H9 (cell line): ENCODE results near the gene PTF1A. TPM values are rescaled to one million over a fixed set of nuclear protein-coding genes. Genes with fewer than 3 reads are reported as not detected.
A peak's percentile ranks its signal among the peaks of the same experiment; 100 is the strongest.

Source experiments
- DNase-seq: peaks from one replicate; pipeline ENCODE4 v3.0.0-alpha.2; 2017
- H2AFZ ChIP-seq: one replicate; pipeline ENCODE4 v1.6.1; 2013; ENCODE audit warnings: mild to moderate bottlenecking, low read length, control low read depth, moderate library complexity
- H2AK5ac ChIP-seq: 2 replicates; pipeline ENCODE4 v1.6.1; 2013; ENCODE audit warnings: low read length, control low read depth, mixed read lengths; ENCODE audit not compliant: insufficient read length
- H2BK120ac ChIP-seq: one replicate; pipeline ENCODE4 v1.6.1; 2013; ENCODE audit warnings: low read depth, mild to moderate bottlenecking, low read length, control low read depth, inconsistent platforms; ENCODE audit not compliant: poor library complexity, severe bottlenecking
- H2BK12ac ChIP-seq: 2 replicates; pipeline ENCODE4 v1.6.1; 2013; ENCODE audit warnings: low read length, control low read depth, mixed read lengths, low read depth; ENCODE audit not compliant: insufficient read length
- H2BK15ac ChIP-seq: 2 replicates; pipeline ENCODE4 v1.6.1; 2013; ENCODE audit warnings: low read depth, low read length, control low read depth
- H2BK20ac ChIP-seq: one replicate; pipeline ENCODE4 v1.6.1; 2013; ENCODE audit warnings: low read depth, mild to moderate bottlenecking, low read length, control low read depth, inconsistent platforms; ENCODE audit not compliant: poor library complexity, severe bottlenecking
- H2BK5ac ChIP-seq: 2 replicates; pipeline ENCODE4 v1.6.1; 2013; ENCODE audit warnings: low read length, control low read depth, mixed read lengths; ENCODE audit not compliant: insufficient read length
- H3K14ac ChIP-seq: 2 replicates; pipeline ENCODE4 v1.6.1; 2013; ENCODE audit warnings: low read length, control low read depth; ENCODE audit not compliant: insufficient read depth
- H3K18ac ChIP-seq: 2 replicates; pipeline ENCODE4 v1.6.1; 2013; ENCODE audit warnings: low read depth, mild to moderate bottlenecking, mixed read lengths, low read length, control low read depth; ENCODE audit not compliant: insufficient read length
- H3K23ac ChIP-seq: 2 replicates; pipeline ENCODE4 v1.6.1; 2013; ENCODE audit warnings: low read length, control low read depth, mixed read lengths, low read depth; ENCODE audit not compliant: insufficient read length
- H3K23me2 ChIP-seq: 2 replicates; pipeline ENCODE4 v1.6.1; 2013; ENCODE audit warnings: low read depth, mild to moderate bottlenecking, mixed read lengths, low read length, control low read depth; ENCODE audit not compliant: insufficient read length, poor library complexity, severe bottlenecking
- H3K27ac ChIP-seq: 2 replicates; pipeline ENCODE4 v1.5.1; 2013; ENCODE audit warnings: low read length, control low read depth, mixed read lengths, low read depth; ENCODE audit not compliant: insufficient read length
- H3K27me3 ChIP-seq: 2 replicates; pipeline ENCODE4 v1.6.1; 2013; ENCODE audit warnings: low read length, control low read depth, inconsistent platforms; ENCODE audit not compliant: insufficient read depth
- H3K4ac ChIP-seq: 2 replicates; pipeline ENCODE4 v1.6.1; 2013; ENCODE audit warnings: low read depth, mild to moderate bottlenecking, control low read depth, inconsistent platforms, low read length, moderate library complexity
- H3K4me1 ChIP-seq: 2 replicates; pipeline ENCODE4 v1.6.1; 2013; ENCODE audit warnings: low read length, control low read depth, inconsistent platforms; ENCODE audit not compliant: insufficient read depth
- H3K4me2 ChIP-seq: 2 replicates; pipeline ENCODE4 v1.6.1; 2013; ENCODE audit warnings: low read length, control low read depth, mixed read lengths; ENCODE audit not compliant: insufficient read length, insufficient read depth
- H3K56ac ChIP-seq: 2 replicates; pipeline ENCODE4 v1.6.1; 2013; ENCODE audit warnings: low read depth, mild to moderate bottlenecking, mixed read lengths, low read length, control low read depth; ENCODE audit not compliant: insufficient read length
- H3K79me1 ChIP-seq: 2 replicates; pipeline ENCODE4 v1.6.1; 2013; ENCODE audit warnings: low read depth, mild to moderate bottlenecking, moderate library complexity, low read length, control low read depth, inconsistent platforms; ENCODE audit not compliant: insufficient read depth, poor library complexity, severe bottlenecking
- H3K79me2 ChIP-seq: 2 replicates; pipeline ENCODE4 v1.6.1; 2013; ENCODE audit warnings: low read length, control low read depth, inconsistent platforms; ENCODE audit not compliant: insufficient read depth
- H3K9ac ChIP-seq: 2 replicates; pipeline ENCODE4 v1.6.1; 2013; ENCODE audit warnings: low read length, control low read depth, mixed read lengths; ENCODE audit not compliant: insufficient read length; ENCODE audit errors: extremely low read depth
- H3K9me3 ChIP-seq: one replicate; pipeline ENCODE4 v1.6.1; 2013; ENCODE audit warnings: low read depth, low read length, inconsistent platforms; ENCODE audit not compliant: control insufficient read depth
- H3T11ph ChIP-seq: one replicate; pipeline ENCODE4 v1.6.1; 2013; ENCODE audit warnings: mild to moderate bottlenecking, low read length, control low read depth, inconsistent platforms
- H4K20me1 ChIP-seq: one replicate; pipeline ENCODE4 v1.6.1; 2013; ENCODE audit not compliant: control insufficient read depth, insufficient read length, insufficient read depth
- H4K5ac ChIP-seq: 2 replicates; pipeline ENCODE4 v1.6.1; 2013; ENCODE audit warnings: low read depth, mild to moderate bottlenecking, mixed read lengths, low read length, control low read depth; ENCODE audit not compliant: insufficient read length
- H4K8ac ChIP-seq: replicated peaks from 2 replicates; pipeline ENCODE4 v1.6.1; 2013; ENCODE audit warnings: low read length, control low read depth, mixed read lengths, low read depth; ENCODE audit not compliant: insufficient read length
- H4K91ac ChIP-seq: 2 replicates; pipeline ENCODE4 v1.6.1; 2013; ENCODE audit warnings: low read depth, mild to moderate bottlenecking, moderate library complexity, mixed read lengths, low read length, control low read depth; ENCODE audit not compliant: insufficient read length
- H3K27ac Mint-ChIP-seq, 3 experiments: 2 replicates in 2 of 3; 3 replicates in 1 of 3; pipeline ENCODE4 v1.8.0; 2020 to 2021; ENCODE audit warnings: mixed read lengths in 3 of 3, mild to moderate bottlenecking in 1 of 3, moderate library complexity in 1 of 3
- H3K27me3 Mint-ChIP-seq: 2 replicates; pipeline ENCODE4 v1.8.0; 2021; ENCODE audit warnings: low read depth, mild to moderate bottlenecking, moderate library complexity, mixed read lengths
- H3K36me3 Mint-ChIP-seq, 3 experiments: 2 replicates in 2 of 3; 3 replicates in 1 of 3; pipeline ENCODE4 v1.8.0; 2020 to 2021; ENCODE audit warnings: low read depth in 3 of 3, mixed read lengths in 3 of 3; ENCODE audit not compliant: insufficient read depth in 1 of 3
- H3K4me1 Mint-ChIP-seq, 2 experiments: 2 replicates each; pipeline ENCODE4 v1.8.0; 2020; ENCODE audit warnings: mixed read lengths in 2 of 2
- H3K4me3 Mint-ChIP-seq, 2 experiments: 2 replicates in 1 of 2; 3 replicates in 1 of 2; pipeline ENCODE4 v1.8.0; 2020 to 2021; ENCODE audit warnings: mild to moderate bottlenecking in 2 of 2, mixed read lengths in 2 of 2, moderate library complexity in 1 of 2
- H3K9me3 Mint-ChIP-seq, 2 experiments: 2 replicates in 1 of 2; 3 replicates in 1 of 2; pipeline ENCODE4 v1.8.0; 2020; ENCODE audit warnings: mild to moderate bottlenecking in 2 of 2, mixed read lengths in 2 of 2, moderate library complexity in 1 of 2
- CTCF ChIP-seq: fragments of 200-600 bp; sonication (generic); conservative IDR thresholded peaks from 3 replicates; pipeline ENCODE4 v1.8.0; 2021; ENCODE audit warnings: antibody characterized with exemption, mild to moderate bottlenecking
- WGBS: extraction: QIAGEN DNeasy Blood & Tissue Kit; methylation state at CpG from one replicate; pipeline ENCODE4 v1.1.7; 2013; ENCODE audit warnings: missing lambda C conversion rate, low lambda C conversion rate, mixed read lengths; ENCODE audit not compliant: insufficient read length; ENCODE audit errors: extremely low coverage; 5-methylcytosine and 5-hydroxymethylcytosine counted together
- total RNA-seq: library from RNA; stranded (reverse); gene quantifications from 2 replicates; pipeline ENCODE4 v1.2.1, GENCODE V29; 2021

Gene PTF1A
- total RNA-seq, 1 experiment from 2014 or later, result not detected

DNA sequence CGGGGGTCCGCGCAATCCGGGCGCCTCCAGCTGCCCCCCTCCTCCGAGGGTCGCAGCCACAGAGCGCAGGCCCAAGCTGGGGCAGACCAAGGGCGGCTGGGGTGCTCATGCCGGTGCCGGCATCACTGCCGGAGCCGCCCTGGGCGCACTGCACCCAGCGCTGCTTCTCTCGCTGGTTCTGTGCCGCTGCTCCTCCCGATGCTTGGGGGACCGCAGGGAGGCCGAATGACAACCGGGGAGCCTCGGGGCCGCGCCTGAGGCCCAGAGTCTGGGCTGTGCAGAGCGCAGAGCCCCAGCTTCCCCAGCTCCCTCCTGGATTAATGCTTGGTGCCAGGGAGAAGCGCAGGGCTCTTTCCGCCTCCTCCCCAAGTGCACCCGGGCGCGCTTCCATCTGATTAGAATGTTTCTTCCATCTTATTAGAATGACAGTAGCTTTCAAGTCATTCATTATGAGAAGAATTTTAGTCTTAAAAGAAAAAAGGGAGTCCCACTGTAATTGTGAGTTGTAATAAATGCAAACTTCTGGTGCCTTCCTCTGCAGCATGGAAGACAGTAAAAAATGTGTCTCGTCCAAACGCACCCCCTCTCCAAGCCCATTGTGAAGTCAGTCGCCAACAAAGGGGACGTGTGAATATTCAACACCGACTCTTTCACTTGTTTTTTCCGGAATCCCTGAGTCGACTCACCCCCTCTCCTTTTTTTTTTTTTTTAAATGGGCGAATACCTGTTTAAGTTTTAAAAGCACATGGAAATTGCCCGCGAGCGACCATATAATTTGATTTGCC, 19.5 kb upstream of the PTF1A start:
- Histone ChIP-seq H2BK120ac (no peak overlapping the region), H2BK12ac (no peak overlapping the region), H3T11ph (no peak overlapping the region), H3K9me3 (no peaks in the 10 kb centered on the region), H3K4me1 (no peaks in the 10 kb centered on the region), H3K56ac (no peak overlapping the region), H4K5ac (no peak overlapping the region), H3K79me1 (no peaks in the 10 kb centered on the region), H4K8ac (no peak overlapping the region), H3K23ac (no peak overlapping the region), H3K14ac (no peak overlapping the region), H2AFZ (no peak overlapping the region), H2AK5ac (no peak overlapping the region), H3K9ac (no peak overlapping the region), H4K20me1 (no peaks in the 10 kb centered on the region), H3K79me2 (no peaks in the 10 kb centered on the region), H2BK15ac (no peak overlapping the region), H3K27me3 (peaks cover 86% of the 10 kb centered on the region), H3K4me2 (peak overlapping the region; percentile 36), H2BK5ac (no peak overlapping the region), H3K27ac (no peak overlapping the region), H3K23me2 (peaks cover 8% of the 10 kb centered on the region), H3K18ac (no peak overlapping the region), H4K91ac (no peak overlapping the region), H2BK20ac (no peak overlapping the region), H3K4ac (no peak overlapping the region)
- Mint-ChIP-seq H3K9me3 (peaks cover 0 to 3% of the 10 kb centered on the region in 2 experiments; a peak in 2 of 5 replicates), H3K27ac (no peak overlapping the region), H3K36me3 (no peaks in the 10 kb centered on the region), H3K27me3 (peaks cover 97% of the 10 kb centered on the region), H3K4me3 (peak overlapping the region; percentile 54 to 75), H3K4me1 (peaks cover 5 to 15% of the 10 kb centered on the region in 2 experiments)
- TF ChIP-seq CTCF, result no peak
- no peak for DNase-seq
- WGBS, result no CpG with 5 or more reads among the region's 41 CpGs
